ENCODE results near the gene TRAT1.

GRCh38 chr3:108775649-108776048, 46.9 kb upstream of the TRAT1 start:
- TF ChIP-seq POLR2AphosphoS5 (IDR thresholded peaks at IDR 0.05; ENCODE audit: low read depth, low read length), result no peak
- TF ChIP-seq REST (IDR thresholded peaks at IDR 0.05; ENCODE audit: insufficient read depth in 1 of 2, low read depth in 2 of 2, low read length in 2 of 2), result no peak
- TF ChIP-seq FOXP2 (optimal IDR thresholded peaks at IDR 0.05; ENCODE audit: borderline replicate concordance, extremely low read depth, extremely low read length, insufficient read depth), result no peak
- TF ChIP-seq TAF1 (IDR thresholded peaks at IDR 0.05; ENCODE audit: borderline replicate concordance, insufficient read depth, low read length), result no peak

Data from PFSK-1 (cell line).